Measurements from ENCODE around the gene MED15.

GRCh38 chr22:20590477-20591294, 83.3 kb downstream of the MED15 start:
- TF ChIP-seq GATA2 (IDR thresholded peaks at IDR 0.05; ENCODE audit: low read depth, low read length) (no peak), GATA3 (IDR thresholded peaks at IDR 0.05; ENCODE audit: low read depth, low read length) (no peak)

Measured in SH-SY5Y (cell line).